ENCODE measurements around the gene ANO2. TPM values are rescaled to one million over a fixed set of nuclear protein-coding genes. Genes with fewer than 3 reads are reported as not detected.

The ANO2 gene
- total RNA-seq, 1 experiment from 2014 or later, result 0.68 TPM

DNA sequence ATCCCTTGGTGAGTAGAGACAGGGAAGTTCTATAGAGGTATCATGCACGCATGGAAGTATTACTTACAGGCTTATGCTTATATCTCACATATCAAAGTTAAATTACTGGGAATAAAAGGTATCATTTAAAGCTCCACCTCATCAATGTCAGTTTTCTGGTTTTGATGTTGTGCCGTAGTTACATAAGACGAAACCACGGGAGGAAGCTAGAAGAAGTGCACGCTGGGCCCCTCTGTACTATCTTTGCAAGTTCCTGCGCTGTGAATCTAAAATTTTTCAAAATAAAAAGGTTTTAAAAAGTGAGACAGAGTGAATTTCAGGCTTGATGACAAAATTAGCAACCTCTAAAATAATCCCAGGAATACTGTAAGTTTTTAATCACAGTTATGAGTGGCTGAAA is 198.1 kb downstream of the ANO2 start:
- Mint-ChIP-seq H3K36me3 (ENCODE audit: insufficient read depth, unreplicated experiment) (no peaks in the 10 kb centered on the region), H3K4me1 (ENCODE audit: low read depth, unreplicated experiment) (no peaks in the 10 kb centered on the region), H3K27me3 (ENCODE audit: insufficient read depth, unreplicated experiment) (peaks cover 2% of the 10 kb centered on the region), H3K4me3 (ENCODE audit: unreplicated experiment) (no peak overlapping the region), H3K27ac (ENCODE audit: unreplicated experiment) (no peak overlapping the region), H3K9me3 (ENCODE audit: unreplicated experiment) (no peaks in the 10 kb centered on the region)
- ChIA-PET POLR2A (no interaction called here), CTCF (no interaction called here)
- TF ChIP-seq, protein P1, sequence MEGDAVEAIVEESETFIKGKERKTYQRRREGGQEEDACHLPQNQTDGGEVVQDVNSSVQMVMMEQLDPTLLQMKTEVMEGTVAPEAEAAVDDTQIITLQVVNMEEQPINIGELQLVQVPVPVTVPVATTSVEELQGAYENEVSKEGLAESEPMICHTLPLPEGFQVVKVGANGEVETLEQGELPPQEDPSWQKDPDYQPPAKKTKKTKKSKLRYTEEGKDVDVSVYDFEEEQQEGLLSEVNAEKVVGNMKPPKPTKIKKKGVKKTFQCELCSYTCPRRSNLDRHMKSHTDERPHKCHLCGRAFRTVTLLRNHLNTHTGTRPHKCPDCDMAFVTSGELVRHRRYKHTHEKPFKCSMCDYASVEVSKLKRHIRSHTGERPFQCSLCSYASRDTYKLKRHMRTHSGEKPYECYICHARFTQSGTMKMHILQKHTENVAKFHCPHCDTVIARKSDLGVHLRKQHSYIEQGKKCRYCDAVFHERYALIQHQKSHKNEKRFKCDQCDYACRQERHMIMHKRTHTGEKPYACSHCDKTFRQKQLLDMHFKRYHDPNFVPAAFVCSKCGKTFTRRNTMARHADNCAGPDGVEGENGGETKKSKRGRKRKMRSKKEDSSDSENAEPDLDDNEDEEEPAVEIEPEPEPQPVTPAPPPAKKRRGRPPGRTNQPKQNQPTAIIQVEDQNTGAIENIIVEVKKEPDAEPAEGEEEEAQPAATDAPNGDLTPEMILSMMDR (IDR thresholded peaks at IDR 0.05; ENCODE audit: insufficient read depth in 1 of 2, low read depth in 1 of 2, low read length in 1 of 2, severe bottlenecking in 1 of 2, unreplicated experiment in 1 of 2), result no peak
- no peak for DNase-seq
- no TSS peak for BruUV-seq (replicated peaks)
- no peaks in the 10 kb centered on the region for H3K27me3 ChIP-seq (replicated peaks; ENCODE audit: control insufficient read depth, insufficient read depth, low read length)
- H3K4me3 ChIP-seq (ENCODE audit: low read depth, low read length), result no peak overlapping the region
- intact Hi-C loops (cut with micrococcal nuclease; ENCODE audit: unreplicated experiment), result no loop called here
- H3K9me3 ChIP-seq, result no peaks in the 10 kb centered on the region
- no peaks in the 10 kb centered on the region for H3K4me1 ChIP-seq
- H3K36me3 ChIP-seq (ENCODE audit: control insufficient read depth, insufficient read depth, low read length), result no peaks in the 10 kb centered on the region

DNA sequence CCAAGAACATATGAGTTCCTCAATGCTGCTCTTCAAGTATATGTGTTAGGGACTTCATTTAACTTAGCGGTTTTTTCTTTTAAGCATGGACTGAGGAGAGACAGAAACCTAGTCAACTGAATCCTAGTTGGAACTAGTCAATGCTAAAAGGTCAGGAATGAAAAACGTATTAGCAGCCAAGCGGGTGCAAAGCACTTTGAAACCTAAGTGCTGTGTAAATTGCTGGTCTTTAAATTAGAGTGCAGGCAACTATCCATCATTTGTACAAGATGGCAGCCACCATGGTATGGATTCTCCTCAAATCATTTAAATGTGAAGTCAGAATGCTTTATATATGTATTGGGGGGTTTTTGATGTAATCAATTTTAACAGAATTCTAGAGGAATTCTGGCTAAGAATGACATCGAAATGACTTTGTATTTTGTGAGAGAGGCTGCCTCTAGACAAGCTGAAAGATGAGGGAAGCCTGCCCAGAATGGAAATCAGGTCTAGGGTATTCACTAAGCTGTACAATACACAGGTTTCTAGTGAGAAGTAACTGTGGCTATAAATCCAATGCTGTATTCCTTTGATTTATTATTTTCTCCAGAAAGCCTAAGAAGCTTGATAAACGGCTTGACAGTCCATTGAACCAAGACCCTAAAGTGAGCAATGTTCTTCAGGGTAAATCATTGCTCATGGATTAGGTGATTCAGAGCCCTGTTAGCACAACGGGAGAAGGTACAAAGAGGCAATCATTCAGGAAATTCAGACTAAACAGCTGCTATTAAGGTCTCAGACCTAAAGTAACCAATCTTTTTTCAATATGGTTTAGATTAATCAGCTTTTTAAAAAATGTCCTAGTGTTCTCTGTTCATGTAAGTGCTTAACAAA is 198.8 kb downstream of the ANO2 start:
- H3K27me3 ChIP-seq (replicated peaks; ENCODE audit: control insufficient read depth, insufficient read depth, low read length), result no peaks in the 10 kb centered on the region
- BruUV-seq (replicated peaks), result no TSS peak
- no peak for DNase-seq
- no peak overlapping the region for H3K4me3 ChIP-seq (ENCODE audit: low read depth, low read length)
- no peaks in the 10 kb centered on the region for H3K9me3 ChIP-seq
- H3K9me3 Mint-ChIP-seq (ENCODE audit: unreplicated experiment), result no peaks in the 10 kb centered on the region
- TF ChIP-seq, protein P1 (IDR thresholded peaks at IDR 0.05; ENCODE audit: insufficient read depth in 1 of 2, low read depth in 1 of 2, low read length in 1 of 2, severe bottlenecking in 1 of 2, unreplicated experiment in 1 of 2), result no peak
- H3K36me3 ChIP-seq (ENCODE audit: control insufficient read depth, insufficient read depth, low read length), result no peaks in the 10 kb centered on the region
- H3K27ac Mint-ChIP-seq (ENCODE audit: unreplicated experiment), result no peak overlapping the region
- POLR2A ChIA-PET, result no interaction called here
- H3K27me3 Mint-ChIP-seq (ENCODE audit: insufficient read depth, unreplicated experiment), result no peaks in the 10 kb centered on the region
- CTCF ChIA-PET, result interaction anchor here (0.5 to 1.5 kb wide), 8 partner anchors 11 to 318 kb away, joined by 3 to 11 read pairs (median 5); no protein-coding TSS in a partner anchor
- no peaks in the 10 kb centered on the region for H3K4me1 ChIP-seq
- intact Hi-C loops (cut with micrococcal nuclease; ENCODE audit: unreplicated experiment), result no loop called here
- peaks cover under 1% of the 10 kb centered on the region for H3K4me1 Mint-ChIP-seq (ENCODE audit: low read depth, unreplicated experiment)
- H3K36me3 Mint-ChIP-seq (ENCODE audit: insufficient read depth, unreplicated experiment), result no peaks in the 10 kb centered on the region
- no peak overlapping the region for H3K4me3 Mint-ChIP-seq (ENCODE audit: unreplicated experiment)

DNA sequence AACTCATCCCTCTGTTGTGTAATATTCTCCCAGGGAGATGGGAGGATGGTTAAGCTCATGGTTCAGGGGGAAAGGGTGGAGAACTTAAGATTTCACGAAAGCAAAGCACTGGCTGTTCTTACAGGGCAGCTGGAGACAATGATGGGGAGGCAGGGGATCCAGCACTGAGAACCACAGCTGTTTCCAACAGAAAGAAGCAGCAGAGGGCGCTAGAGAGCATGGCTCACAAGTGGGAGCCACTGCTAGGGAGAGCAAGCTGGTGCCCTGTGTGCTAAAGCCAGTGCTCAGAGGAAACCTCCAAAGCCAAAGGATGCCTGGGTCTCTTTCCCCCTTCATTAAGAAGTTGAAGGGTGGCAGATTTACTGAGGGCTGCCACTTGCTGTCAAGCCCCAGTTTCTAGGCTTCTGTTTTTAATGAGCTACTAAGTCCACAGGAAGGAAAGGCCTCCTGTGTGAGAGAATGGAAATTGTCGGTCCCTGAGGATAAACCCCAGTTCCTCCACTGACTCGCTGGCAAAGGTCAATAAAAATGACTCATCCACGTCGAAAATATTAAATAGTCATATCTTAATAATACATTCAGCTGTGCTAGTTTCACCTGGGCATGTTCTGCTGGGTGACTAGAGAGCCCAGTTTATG is 199.7 kb downstream of the ANO2 start:
- no peak overlapping the region for H3K4me3 ChIP-seq (ENCODE audit: low read depth, low read length)
- ChIA-PET POLR2A (no interaction called here), CTCF (interaction anchor here (0.5 to 1.5 kb wide), 16 partner anchors 10 to 317 kb away, joined by 3 to 12 read pairs (median 4); no protein-coding TSS in a partner anchor)
- no TSS peak for BruUV-seq (replicated peaks)
- intact Hi-C loops (cut with micrococcal nuclease; ENCODE audit: unreplicated experiment), result loop anchor here (1.0 to 2.0 kb wide), 2 partner anchors 51 to 127 kb away; no protein-coding TSS in a partner anchor
- Mint-ChIP-seq H3K9me3 (ENCODE audit: unreplicated experiment) (no peaks in the 10 kb centered on the region), H3K4me3 (ENCODE audit: unreplicated experiment) (no peak overlapping the region), H3K27me3 (ENCODE audit: insufficient read depth, unreplicated experiment) (no peaks in the 10 kb centered on the region), H3K4me1 (ENCODE audit: low read depth, unreplicated experiment) (peaks cover 7% of the 10 kb centered on the region), H3K36me3 (ENCODE audit: insufficient read depth, unreplicated experiment) (no peaks in the 10 kb centered on the region), H3K27ac (ENCODE audit: unreplicated experiment) (no peak overlapping the region)
- DNase-seq, result peak; percentile 80 to 84
- H3K4me1 ChIP-seq, result peaks cover under 1% of the 10 kb centered on the region; the same call in 1 of the 2 replicates
- H3K9me3 ChIP-seq, result no peaks in the 10 kb centered on the region
- TF ChIP-seq, protein P1 (IDR thresholded peaks at IDR 0.05; ENCODE audit: insufficient read depth in 1 of 2, low read depth in 1 of 2, low read length in 1 of 2, severe bottlenecking in 1 of 2, unreplicated experiment in 1 of 2), result peak; percentile 89 to 97
- no peaks in the 10 kb centered on the region for H3K27me3 ChIP-seq (replicated peaks; ENCODE audit: control insufficient read depth, insufficient read depth, low read length)
- H3K36me3 ChIP-seq (ENCODE audit: control insufficient read depth, insufficient read depth, low read length), result no peaks in the 10 kb centered on the region
